ENCODE measurements around the gene C2. TPM values are rescaled to one million over a fixed set of nuclear protein-coding genes. Genes with fewer than 3 reads are reported as not detected.
"Not testable (repeated sequence)": the region's sequence is repeated elsewhere in the genome, so short reads cannot be mapped to it uniquely, and the experiment has no call there.

The C2 gene
- total RNA-seq, 1 donor from 2014 or later: not detected

DNA sequence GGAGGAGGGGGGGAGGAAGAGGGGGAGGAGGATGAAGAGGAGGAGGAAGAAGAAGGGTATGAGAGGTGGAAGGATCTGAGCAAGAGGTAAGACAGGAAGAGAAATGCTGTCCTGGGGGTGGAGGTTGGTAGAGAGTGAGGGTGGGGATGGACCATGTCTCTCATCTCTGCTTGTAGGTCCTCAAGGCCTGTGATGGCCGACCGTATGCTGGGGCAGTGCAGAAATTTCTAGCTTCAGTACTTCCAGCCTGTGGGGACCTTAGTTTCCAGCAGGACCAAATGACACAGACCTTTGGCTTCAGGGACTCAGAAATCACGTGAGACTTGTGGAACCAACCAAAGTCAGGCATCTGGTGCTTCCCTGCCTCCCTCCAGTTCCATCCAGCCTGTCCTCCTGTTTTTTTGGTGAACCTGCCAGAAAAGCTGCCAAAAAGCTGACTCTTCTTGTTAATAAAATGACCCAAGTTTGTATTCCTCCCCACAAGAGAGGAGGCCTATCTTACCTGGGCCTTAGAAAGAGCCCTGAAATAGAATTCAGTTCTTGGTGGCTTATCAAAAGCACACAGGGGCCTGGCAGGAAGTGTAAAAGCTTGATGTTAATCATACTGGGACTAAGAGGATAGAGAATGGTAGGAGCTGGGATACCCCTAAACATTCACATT is 51.9 kb downstream of the C2 start:
- DNase-seq: no peak

DNA sequence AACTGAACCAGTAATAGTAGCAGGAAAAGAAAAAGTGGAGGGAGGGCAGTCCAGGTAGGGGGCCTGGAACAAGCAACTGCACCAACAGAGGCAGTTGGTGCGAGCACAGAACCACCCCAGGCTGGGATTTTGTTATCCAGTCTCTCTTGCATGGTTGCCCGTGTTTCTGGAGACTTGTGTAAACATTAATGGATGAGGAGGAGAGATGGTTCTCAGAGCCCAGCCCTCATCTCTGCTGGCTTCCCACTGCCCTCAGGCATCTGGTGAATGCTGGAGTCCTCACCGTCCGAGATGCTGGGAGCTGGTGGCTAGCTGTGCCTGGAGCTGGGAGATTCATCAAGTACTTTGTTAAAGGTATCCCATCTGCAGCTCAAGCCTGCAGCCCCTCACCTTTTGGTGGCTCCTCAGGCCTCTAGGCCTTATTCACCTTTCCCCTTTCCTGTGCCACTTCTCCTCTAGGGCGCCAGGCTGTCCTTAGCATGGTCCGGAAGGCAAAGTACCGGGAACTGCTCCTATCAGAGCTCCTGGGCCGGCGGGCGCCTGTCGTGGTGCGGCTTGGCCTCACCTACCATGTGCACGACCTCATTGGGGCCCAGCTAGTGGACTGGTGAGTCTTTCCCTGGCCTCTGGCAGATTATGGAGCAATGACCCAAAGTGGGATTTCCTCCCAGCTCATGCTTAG is 52.8 kb downstream of the C2 start:
- DNase-seq: not testable (repeated sequence)

DNA sequence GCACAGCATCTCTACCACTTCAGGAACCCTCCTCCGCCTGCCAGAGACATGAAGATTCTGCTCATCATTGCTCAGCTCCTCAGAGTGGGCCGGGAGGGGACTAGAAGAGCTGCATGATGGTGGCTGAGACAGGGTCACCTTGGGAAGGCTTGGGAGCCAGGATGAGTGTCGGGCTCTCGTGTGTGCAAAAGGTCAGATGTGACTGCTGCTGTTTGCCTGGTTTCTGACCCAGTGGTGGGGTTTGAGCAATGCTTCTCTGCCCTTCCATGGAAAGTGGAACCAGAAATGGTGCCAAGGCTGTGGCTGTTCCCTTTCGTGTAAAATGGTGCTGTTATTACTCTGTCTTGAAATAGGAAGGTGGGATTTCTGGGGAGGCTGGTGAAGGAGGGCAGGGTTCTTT is 53.5 kb downstream of the C2 start:
- not testable (repeated sequence) for DNase-seq

DNA sequence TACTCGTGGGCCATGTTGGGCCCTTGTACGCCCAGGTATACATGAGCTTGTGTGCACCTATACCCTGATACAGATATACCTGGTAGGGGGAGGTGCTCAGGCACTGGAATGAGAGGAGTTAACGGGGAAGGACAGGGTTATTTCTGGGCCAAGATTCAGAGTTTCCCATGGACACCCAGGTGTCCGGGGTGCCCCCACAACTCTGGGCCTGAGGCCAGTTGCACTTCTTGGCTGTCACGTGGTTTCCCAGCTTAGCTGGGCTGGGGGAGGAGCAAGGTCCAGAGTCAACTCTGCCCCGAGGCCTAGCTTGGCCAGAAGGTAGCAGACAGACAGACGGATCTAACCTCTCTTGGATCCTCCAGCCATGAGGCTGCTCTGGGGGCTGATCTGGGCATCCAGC is 54.2 kb downstream of the C2 start, which contains the start of gene C4A:
Gene C4A, plus strand, starts transcription at position 314 of the 400 bp plus-strand sequence. Its CDS starts 51 bp downstream, at position 365.
- not testable (repeated sequence) for DNase-seq

DNA sequence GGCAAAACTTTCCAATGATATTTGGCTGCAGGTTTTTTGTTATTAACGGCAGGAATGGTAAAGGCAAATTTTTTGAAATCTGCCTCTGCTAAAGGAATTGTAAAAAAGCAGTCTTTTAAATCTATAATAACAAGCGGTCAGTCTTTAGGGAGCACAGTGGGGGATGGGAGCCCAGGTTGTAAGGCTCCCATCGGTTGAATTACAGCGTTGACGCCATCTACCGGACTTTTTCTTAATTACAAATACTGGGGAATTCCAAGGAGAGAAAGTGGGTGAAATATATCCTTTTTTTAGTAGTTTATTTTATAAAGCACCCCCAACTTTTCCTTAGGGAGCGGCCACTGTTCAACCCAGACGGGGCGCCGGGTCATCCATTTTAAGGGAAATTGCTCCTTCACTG is 61.8 kb downstream of the C2 start:
- not testable (repeated sequence) for DNase-seq

DNA sequence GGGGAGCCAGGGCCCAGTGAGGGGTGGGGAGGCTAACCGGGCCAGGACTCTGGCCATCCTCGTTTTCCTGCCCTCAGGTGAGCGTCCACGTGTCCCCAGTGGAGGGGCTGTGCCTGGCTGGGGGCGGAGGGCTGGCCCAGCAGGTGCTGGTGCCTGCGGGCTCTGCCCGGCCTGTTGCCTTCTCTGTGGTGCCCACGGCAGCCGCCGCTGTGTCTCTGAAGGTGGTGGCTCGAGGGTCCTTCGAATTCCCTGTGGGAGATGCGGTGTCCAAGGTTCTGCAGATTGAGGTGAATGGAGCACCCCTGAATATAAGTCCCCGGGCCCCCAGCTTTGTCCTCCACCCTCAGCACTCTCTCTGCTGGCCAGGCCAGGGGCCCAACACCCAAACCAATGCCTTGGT is 66.9 kb downstream of the C2 start:
- DNase-seq: not testable (repeated sequence)

Other genes starting within 250 kb of the C2 start
- 3.6 and 4.5 TPM in 2 replicates for gene LY6G5C, start 246.7 kb upstream of the C2 start, total RNA-seq
- 60.7 and 66.9 TPM in 2 replicates for gene ABHD16A, start 224.4 kb upstream of the C2 start, total RNA-seq
- not detected in 2 replicates for gene LY6G6F, start 220.9 kb upstream of the C2 start, total RNA-seq
- not detected in 2 replicates for gene LY6G6D, start 212.4 kb upstream of the C2 start, total RNA-seq
- gene LY6G6C, start 206.0 kb upstream of the C2 start, total RNA-seq: not detected in 2 replicates
- not detected in 2 replicates for gene MPIG6B, start 204.3 kb upstream of the C2 start, total RNA-seq
- 126 and 150 TPM in 2 replicates for gene DDAH2, start 198.4 kb upstream of the C2 start, total RNA-seq
- 543 and 615 TPM in 2 replicates for gene CLIC1, start 191.2 kb upstream of the C2 start, total RNA-seq
- 7.1 and 8.5 TPM in 2 replicates for gene MSH5, start 187.7 kb upstream of the C2 start, total RNA-seq
- gene SAPCD1, start 165.1 kb upstream of the C2 start, total RNA-seq: 1.4 and 2.4 TPM in 2 replicates
- gene VWA7, start 150.4 kb upstream of the C2 start, total RNA-seq: 0.05 and 0.34 TPM in 2 replicates
- gene VARS1, start 132.0 kb upstream of the C2 start, total RNA-seq: 39.7 and 116 TPM in 2 replicates
- 32.0 and 36.9 TPM in 2 replicates for gene LSM2, start 120.8 kb upstream of the C2 start, total RNA-seq
- 0.51 and 0.85 TPM in 2 replicates for gene HSPA1L, start 112.4 kb upstream of the C2 start, total RNA-seq
- 139 and 155 TPM in 2 replicates for gene HSPA1A, start 112.2 kb upstream of the C2 start, total RNA-seq
- gene HSPA1B, start 100.0 kb upstream of the C2 start, total RNA-seq: 68.8 and 71.5 TPM in 2 replicates
- gene NEU1, start 64.9 kb upstream of the C2 start, total RNA-seq: 66.8 and 78.1 TPM in 2 replicates
- gene SLC44A4, start 48.7 kb upstream of the C2 start, total RNA-seq: 0.05 and 0.17 TPM in 2 replicates
- gene EHMT2, start 30.0 kb upstream of the C2 start, total RNA-seq: 45.9 and 58.9 TPM in 2 replicates
- gene ZBTB12, start 25.6 kb upstream of the C2 start, total RNA-seq: 3.6 and 4.9 TPM in 2 replicates
- 1.6 and 2.0 TPM in 2 replicates for gene CFB, start 18.4 kb downstream of the C2 start, total RNA-seq
- gene NELFE, start 31.3 kb downstream of the C2 start, total RNA-seq: 111 and 114 TPM in 2 replicates
- 37.3 and 48.2 TPM in 2 replicates for gene SKIC2, start 31.5 kb downstream of the C2 start, total RNA-seq
- 12.8 and 14.6 TPM in 2 replicates for gene DXO, start 44.4 kb downstream of the C2 start, total RNA-seq
- 1.5 and 2.2 TPM in 2 replicates for gene C4A, start 54.3 kb downstream of the C2 start, total RNA-seq
- 1.2 and 2.6 TPM in 2 replicates for gene C4B, start 87.1 kb downstream of the C2 start, total RNA-seq
- 0.34 TPM in 1 of 2 replicates, not detected in the other for gene CYP21A2, start 110.7 kb downstream of the C2 start, total RNA-seq
- gene TNXB, start 181.6 kb downstream of the C2 start, total RNA-seq: 4.6 and 4.8 TPM in 2 replicates
- gene ATF6B, start 200.5 kb downstream of the C2 start, total RNA-seq: 13.4 and 20.5 TPM in 2 replicates
- gene FKBPL, start 202.6 kb downstream of the C2 start, total RNA-seq: 6.9 and 8.3 TPM in 2 replicates
- 0.05 TPM in 1 of 2 replicates, not detected in the other for gene PRRT1, start 224.2 kb downstream of the C2 start, total RNA-seq
- gene PPT2, start 226.4 kb downstream of the C2 start, total RNA-seq: 69.8 and 82.5 TPM in 2 replicates
- 1.3 and 2.7 TPM in 2 replicates for gene EGFL8, start 236.9 kb downstream of the C2 start, total RNA-seq
- 9.5 and 22.2 TPM in 2 replicates for gene AGPAT1, start 248.4 kb downstream of the C2 start, total RNA-seq

Data from dermis blood vessel endothelial cell (primary cell).